EL (cell line): ENCODE data around the gene SEMA4D.
"Not testable (repeated sequence)": the region's sequence is repeated elsewhere in the genome, so short reads cannot be mapped to it uniquely, and the experiment has no call there.

Source experiments
- DNase-seq: peaks from one replicate; pipeline ENCODE4 v3.0.0-alpha.2; 2016

Gene SEMA4D

DNA sequence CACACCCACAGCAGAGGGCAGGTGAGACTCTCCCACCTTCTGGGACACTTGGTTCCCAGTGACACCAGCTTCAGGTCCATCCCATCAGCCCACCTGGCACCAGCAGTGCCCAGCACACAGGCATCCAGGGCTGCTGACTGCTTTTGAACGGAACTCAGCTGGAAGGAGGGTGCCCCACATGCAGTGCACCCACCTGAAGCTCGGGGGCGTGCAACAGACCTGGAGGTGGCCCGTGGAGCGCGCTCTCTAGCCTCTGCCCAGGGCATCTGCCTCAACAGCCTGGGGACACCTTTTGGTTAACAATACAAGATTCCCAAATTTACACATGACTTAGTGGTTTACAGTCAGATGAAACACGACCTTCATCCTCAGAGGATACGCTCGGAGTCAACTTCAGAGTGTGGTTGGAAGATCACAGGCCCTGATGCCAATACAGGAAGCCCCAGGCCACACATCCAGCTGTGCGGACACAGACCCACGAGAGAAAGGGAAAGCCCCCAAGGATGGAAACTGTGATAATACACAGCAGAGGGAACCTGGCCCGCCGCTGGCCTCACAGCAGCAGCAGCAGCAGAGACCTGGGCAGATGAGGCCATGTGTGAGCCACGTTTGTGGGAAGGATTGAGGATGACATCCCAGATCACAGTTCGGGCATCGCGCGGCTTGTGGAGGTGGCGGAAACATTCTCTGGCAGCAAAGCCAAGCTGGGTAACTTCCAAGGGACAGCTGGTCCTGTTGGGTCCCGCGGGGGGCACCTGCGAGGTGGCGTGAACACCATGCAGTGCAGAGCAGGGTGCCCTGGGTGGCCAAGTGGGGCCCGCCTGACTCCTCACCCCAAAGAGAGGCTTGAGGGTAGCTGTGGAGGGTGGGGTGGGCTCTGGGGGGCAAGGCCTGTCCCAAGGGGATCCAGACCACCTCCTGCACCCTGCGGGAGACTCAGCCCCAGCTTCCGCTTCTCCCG, 115.6 kb downstream of the SEMA4D start:
- no peak for DNase-seq

- no peak for DNase-seq
Measured at GRCh38 chr9:89381308-89381609, 116.7 kb downstream of the SEMA4D start.

GRCh38 chr9:89380437-89381307, 117.2 kb downstream of the SEMA4D start:
- DNase-seq, result no peak

GRCh38 chr9:89379508-89380115, 118.3 kb downstream of the SEMA4D start:
- no peak for DNase-seq

DNA sequence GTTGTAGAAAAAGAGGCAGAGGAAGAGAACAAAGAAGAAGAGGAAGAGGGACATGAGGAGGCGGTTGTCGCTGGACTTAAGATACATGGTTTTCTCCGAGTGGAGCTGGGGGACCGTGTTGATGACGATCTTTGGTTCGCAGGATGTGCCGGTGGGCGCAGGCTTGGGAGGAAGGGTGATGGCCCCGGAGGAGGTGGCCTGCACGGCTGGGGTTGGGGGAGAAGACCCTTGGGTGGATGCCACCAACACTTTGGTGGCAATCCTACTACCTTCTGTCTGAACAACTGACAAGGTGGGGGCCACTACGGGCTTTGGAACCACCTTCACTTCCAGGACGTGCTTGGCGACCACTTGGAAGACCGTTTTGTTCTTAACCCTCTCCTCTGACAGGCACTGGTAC, 118.9 kb downstream of the SEMA4D start:
- DNase-seq, result no peak

DNA sequence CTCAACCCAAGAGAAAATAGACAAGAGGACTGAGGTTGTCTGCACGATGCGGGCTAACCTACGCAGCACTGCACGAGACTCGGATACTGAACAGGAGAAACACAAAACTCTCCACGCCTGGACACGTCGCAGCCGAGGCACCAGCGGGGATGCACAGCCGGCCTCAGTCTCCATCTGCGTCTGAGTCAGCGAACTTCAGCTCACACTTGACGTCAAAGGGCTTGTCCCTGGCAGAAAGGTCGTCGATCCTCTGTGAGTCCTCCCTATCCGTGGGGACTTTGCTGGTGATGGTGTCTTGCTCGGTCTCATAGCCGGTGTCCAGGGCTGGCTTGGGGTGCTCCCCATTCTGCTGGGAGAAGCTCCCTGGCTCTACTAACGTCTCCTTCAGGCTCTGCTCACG, 119.4 kb downstream of the SEMA4D start:
- DNase-seq, result no peak

- no peak for DNase-seq
Measured at GRCh38 chr9:89377411-89377810, 120.5 kb downstream of the SEMA4D start.

DNA sequence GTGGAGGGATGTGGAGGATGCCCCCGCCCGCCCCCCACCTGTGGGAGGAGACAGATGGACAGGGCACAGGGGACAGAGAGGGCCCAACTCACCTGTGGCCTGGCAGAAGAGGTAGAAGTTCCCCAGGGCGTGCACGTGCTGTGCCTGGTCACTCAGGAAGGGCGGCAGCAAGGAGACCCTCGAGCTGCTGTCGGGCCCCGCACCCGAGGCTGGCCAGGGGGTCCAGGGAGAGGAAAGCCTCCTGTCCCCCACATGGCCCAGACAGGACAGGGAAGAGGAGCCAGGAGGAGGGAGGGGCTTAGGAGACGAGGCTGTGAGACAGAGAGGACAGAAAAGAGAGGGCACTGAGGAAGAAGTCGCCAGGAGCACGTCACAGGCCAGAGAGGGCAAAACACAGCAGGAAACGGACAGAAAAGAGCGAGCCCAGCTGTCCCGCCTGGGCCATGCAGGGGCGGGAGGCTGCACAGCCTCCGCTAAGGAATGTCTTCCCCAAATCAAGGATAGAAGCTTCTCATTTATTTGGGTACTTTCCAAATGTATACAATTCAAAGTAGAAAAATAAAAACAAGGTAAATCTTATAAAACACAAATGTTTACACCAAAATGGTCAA, 121.1 kb downstream of the SEMA4D start:
- DNase-seq, result no peak

GRCh38 chr9:89376286-89376685, 121.6 kb downstream of the SEMA4D start:
- no peak for DNase-seq

DNA sequence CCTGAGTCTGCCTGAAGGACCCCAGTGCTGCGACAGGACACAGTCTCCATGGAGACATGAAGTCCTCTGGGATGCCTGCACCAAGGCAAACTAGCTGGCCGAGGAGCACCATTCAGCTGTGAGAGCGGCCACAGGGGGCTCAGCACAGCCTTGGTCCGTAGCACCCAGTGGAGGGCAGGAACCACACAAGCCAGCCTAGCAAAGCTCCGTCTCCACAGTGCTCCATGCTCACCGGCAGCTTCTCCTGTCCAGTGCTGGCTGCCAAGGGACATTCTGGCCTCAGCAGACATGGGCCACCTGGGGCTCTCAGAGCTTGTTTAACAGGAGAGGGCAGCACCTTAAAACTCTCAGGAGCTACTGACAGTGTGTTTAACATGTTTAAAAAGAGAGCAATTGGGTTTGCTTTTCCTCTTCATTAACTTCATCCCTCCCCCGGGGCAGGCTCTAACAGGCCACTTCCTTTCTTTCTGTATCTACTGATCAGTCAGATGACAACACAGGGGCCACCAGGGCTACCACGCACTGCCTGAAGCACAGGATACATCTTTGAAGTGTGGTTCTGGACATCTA, 122.6 kb downstream of the SEMA4D start:
- no peak for DNase-seq

GRCh38 chr9:89374176-89374575, 123.7 kb downstream of the SEMA4D start:
- DNase-seq, result peak; percentile 64

- no peak for DNase-seq
Measured at GRCh38 chr9:89372979-89373378, 124.9 kb downstream of the SEMA4D start.

- DNase-seq, result peak; percentile 4
Measured at GRCh38 chr9:89372230-89372816, 125.6 kb downstream of the SEMA4D start.

DNA sequence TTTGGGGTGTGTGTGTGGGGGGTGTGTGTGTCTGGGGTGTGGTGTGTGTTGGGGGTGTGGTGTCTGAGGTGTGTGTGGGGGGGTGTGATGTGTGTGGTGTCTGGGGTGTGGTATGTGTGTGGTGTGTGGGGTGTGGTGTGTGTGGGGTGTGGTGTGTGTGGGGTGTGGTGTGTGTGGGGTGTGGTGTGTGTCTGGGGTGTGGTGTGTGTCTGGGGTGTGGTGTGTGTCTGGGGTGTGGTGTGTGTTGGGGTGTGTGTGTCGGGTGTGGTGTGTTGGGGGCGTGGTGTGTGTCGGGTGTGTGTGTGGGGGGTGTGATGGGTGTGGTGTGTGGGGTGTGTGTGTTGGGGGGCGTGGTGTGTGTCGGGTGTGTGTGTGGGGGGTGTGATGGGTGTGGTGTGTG, 126.1 kb downstream of the SEMA4D start:
- not testable (repeated sequence) for DNase-seq

GRCh38 chr9:89370593-89370992, 127.3 kb downstream of the SEMA4D start:
- DNase-seq, result no peak

DNA sequence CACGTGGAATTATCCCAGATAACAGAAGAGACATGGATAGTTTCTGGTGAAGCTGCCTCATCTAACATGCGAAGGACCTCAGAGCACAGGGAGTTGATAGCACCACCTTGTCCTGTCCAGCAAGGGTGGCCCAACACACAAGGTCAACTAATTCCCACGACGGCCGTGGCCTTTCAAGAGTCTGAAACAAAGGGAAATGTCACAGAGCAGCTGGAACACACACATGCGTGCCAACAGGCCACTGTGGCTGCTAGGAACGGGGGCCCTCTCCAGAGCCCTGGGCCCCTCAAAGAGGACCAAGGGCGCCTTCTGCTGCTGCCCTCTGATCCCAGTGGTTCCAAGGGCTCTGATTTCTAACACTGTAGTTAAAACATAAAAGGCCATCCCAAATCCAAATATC, 128.9 kb downstream of the SEMA4D start:
- DNase-seq, result no peak

DNA sequence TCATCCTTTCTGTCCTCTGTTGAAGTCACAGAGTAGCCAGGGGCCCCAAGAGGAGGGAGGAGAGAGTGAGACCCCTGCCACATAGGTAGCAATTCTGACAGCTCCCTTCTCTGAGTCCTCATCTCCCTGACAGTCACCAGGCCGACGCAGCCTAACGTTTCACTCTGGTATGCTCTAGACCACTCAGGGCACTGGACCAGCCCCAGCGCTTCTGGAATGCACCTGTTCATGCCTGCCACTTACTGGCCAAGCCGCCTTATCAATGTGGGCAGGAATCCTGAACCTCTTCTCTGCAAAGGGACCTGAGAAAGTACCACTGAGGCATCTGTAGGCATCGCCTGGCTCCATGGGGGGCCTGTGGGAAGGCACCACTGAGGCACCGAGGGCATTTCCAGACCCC, 129.4 kb downstream of the SEMA4D start:
- DNase-seq, result no peak

GRCh38 chr9:89367726-89368437, 130.0 kb downstream of the SEMA4D start:
- no peak for DNase-seq

DNA sequence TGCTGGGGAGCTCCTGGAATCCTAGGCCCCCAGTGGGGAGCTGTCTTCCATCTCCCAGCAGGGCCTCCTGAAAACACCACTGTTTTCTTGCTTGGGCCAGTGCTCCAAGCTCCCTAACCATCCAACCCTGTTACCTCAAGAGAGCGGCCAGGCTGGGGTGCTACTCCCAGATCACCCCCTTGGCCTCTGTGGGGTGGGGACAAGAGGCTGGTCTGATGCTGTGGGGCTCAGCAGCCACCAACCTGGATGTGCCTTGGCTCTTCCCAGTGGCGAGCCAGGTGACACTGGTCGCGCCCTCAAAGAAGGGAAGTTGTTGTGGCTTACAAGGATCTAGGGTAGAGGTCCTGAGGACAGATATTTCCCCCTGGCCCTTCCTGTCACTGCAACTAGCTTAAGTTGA, 130.6 kb downstream of the SEMA4D start:
- DNase-seq, result no peak

DNA sequence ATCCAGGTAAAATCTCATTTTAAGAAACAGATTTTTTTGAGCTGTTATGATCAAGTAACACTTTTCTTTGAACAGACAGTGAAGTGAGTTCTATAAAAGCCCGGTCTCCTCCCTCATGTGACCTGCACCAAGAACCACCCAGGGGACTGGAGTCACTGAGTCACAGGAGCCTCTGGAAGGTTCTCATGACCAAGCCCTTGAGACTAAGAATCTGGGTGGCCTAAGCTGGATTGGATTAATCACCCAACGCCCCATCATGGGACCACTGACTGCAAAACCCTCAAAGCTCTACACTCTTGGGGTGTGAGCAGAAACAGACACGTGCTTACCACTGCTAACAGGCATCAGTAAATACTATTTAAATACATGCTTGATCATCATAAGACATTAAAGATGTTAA, 131.2 kb downstream of the SEMA4D start:
- no peak for DNase-seq

GRCh38 chr9:89365532-89365912, 132.4 kb downstream of the SEMA4D start:
- DNase-seq, result no peak
